ENCODE results near the gene NRAP. TPM values are rescaled to one million over a fixed set of nuclear protein-coding genes. Genes with fewer than 3 reads are reported as not detected.

Gene NRAP
- total and polyA plus RNA-seq, 2 experiments from 2014 or later, result not detected

- Mint-ChIP-seq H3K4me3 (no peak within 1 kb of the TSS), H3K9me3 (no peaks in the 10 kb centered on the region), H3K27ac (no peak within 1 kb of the TSS), H3K36me3 (ENCODE audit: low read depth) (no peaks in the 10 kb centered on the region), H3K27me3 (ENCODE audit: insufficient read depth, low read depth, poor library complexity) (peaks cover 63% of the 10 kb centered on the region), H3K4me1 (peaks cover 10% of the 10 kb centered on the region)
- Histone ChIP-seq H3K4me3 (no peak within 1 kb of the TSS), H3K36me3 (ENCODE audit: insufficient read depth) (no peaks in the 10 kb centered on the region), H3K27me3 (ENCODE audit: insufficient read depth) (peaks cover 79% of the 10 kb centered on the region), H3K79me2 (replicated peaks; ENCODE audit: insufficient read depth) (no peaks in the 10 kb centered on the region), H3K9me2 (ENCODE audit: insufficient read depth) (no peaks in the 10 kb centered on the region), H3K27ac (ENCODE audit: low read depth) (no peak within 1 kb of the TSS), H3K4me1 (ENCODE audit: insufficient read depth) (peaks cover 5% of the 10 kb centered on the region; the same call in 1 of the 2 replicates), H4K20me1 (replicated peaks; ENCODE audit: insufficient read depth) (peaks cover 9% of the 10 kb centered on the region; the same call in 1 of the 2 replicates), H2AFZ (no peak within 1 kb of the TSS), H3F3A (replicated peaks; ENCODE audit: low read depth) (no peaks in the 10 kb centered on the region), H3K4me2 (no peak within 1 kb of the TSS)
- DNase-seq (ENCODE audit: low spot score) (no peak), ATAC-seq (no peak)
- TF ChIP-seq EZH2phosphoT487 (IDR thresholded peaks at IDR 0.05; ENCODE audit: unreplicated experiment) (no peak), REST (IDR thresholded peaks at IDR 0.05; ENCODE audit: unreplicated experiment) (no peak), ZNF114 (CRISPR knock-in tag; IDR thresholded peaks at IDR 0.05) (no peak), CREB1 (CRISPR knock-in tag; IDR thresholded peaks at IDR 0.05; ENCODE audit: low read depth) (no peak), EZH2 (IDR thresholded peaks at IDR 0.05; ENCODE audit: low read depth, unreplicated experiment) (no peak), ETS1 (IDR thresholded peaks at IDR 0.05) (no peak), POLR2AphosphoS5 (IDR thresholded peaks at IDR 0.05; ENCODE audit: low read depth) (no peak), JUNB (IDR thresholded peaks at IDR 0.05; ENCODE audit: unreplicated experiment) (no peak), STAT1 (IDR thresholded peaks at IDR 0.05; ENCODE audit: unreplicated experiment) (no peak), ZNF462 (CRISPR knock-in tag; IDR thresholded peaks at IDR 0.05) (no peak), NANOG (IDR thresholded peaks at IDR 0.05; ENCODE audit: borderline replicate concordance) (no peak), CTCF (conservative IDR thresholded peaks at IDR 0.05; ENCODE audit: low read depth in 2 of 2) (no peak), ZNF331 (CRISPR knock-in tag; IDR thresholded peaks at IDR 0.05; ENCODE audit: low read depth) (no peak)
These were observed 111.1 kb downstream of the NRAP start, which contains the start of gene HABP2 for GRCh38 chr10:113552701-113553100. HABP2 (plus strand) TSS chr10:113553053; CDS start chr10:113553122, 69 bp downstream.

Measured in GM23338 (cell line).